Dendritic cell treated with granulocyte-macrophage colony-stimulating factor and Interleukin-4, amounts not matched to agents 40 ng/mL and 50 ng/mL, for 4 days (primary cell): ENCODE measurements around the gene NUP98.

Source experiments
- H3K27ac Mint-ChIP-seq: one replicate; pipeline ENCODE4 v1.8.0; 2022; ENCODE audit warnings: mild to moderate bottlenecking, mixed read lengths
- H3K27me3 Mint-ChIP-seq: one replicate; pipeline ENCODE4 v1.8.0; 2022; ENCODE audit warnings: mild to moderate bottlenecking, mixed read lengths
- H3K36me3 Mint-ChIP-seq: one replicate; pipeline ENCODE4 v1.8.0; 2022; ENCODE audit warnings: low read depth, mixed read lengths
- H3K4me1 Mint-ChIP-seq: one replicate; pipeline ENCODE4 v1.8.0; 2022; ENCODE audit warnings: low read depth, mixed read lengths
- H3K4me3 Mint-ChIP-seq: one replicate; pipeline ENCODE4 v1.8.0; 2022; ENCODE audit warnings: mild to moderate bottlenecking, moderate library complexity, mixed read lengths
- H3K9me3 Mint-ChIP-seq: one replicate; pipeline ENCODE4 v1.8.0; 2022; ENCODE audit warnings: mixed read lengths
- intact Hi-C: fragments of 100-400 bp; cut with micrococcal nuclease; formaldehyde crosslinking; loops from one replicate; pipeline ENCODE4 v1.15.0; 2022

NUP98 gene

DNA sequence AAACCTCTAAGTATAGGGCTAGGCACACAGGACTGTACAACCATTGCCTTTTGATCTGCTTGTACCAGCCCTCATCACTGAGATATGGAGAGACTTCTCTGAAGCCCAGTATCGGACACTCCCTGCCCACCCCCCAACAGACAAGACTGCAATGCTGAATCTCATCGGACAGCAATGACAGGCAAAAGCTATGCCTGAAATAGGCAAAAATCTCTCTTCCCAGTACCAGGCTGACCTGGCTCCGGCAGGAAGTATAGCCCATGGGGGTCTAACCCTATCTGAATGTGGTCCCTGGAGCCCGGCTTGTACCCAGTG is 37.0 kb upstream of the NUP98 start:
- Mint-ChIP-seq H3K4me3 (peak overlapping the region; percentile 66), H3K9me3 (no peaks in the 10 kb centered on the region), H3K36me3 (peaks cover 95% of the 10 kb centered on the region), H3K4me1 (peaks cover 100% of the 10 kb centered on the region), H3K27me3 (no peaks in the 10 kb centered on the region), H3K27ac (peak overlapping the region; percentile 100)
- intact Hi-C loops: no loop called here

DNA sequence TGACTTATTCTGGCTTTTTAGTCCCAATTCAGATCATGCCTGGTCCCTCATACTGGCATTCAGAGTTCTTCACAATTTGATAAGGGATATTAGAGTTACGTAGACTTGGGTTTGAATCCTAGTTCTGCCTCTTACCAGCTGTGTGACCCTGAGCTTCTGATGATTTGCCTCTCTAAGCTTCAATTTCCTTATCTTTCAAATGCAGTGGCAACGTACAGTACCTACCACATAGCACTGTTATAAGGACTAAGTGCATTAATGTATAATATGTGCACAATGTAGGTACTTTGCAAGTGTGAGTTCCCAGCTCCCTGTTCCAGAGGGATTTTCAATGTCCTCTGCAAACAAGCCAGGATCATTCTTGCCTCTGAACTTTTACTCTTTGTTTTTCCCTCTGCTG is 36.1 kb upstream of the NUP98 start:
- intact Hi-C loops: no loop called here
- Mint-ChIP-seq H3K36me3 (peaks cover 93% of the 10 kb centered on the region), H3K27me3 (no peaks in the 10 kb centered on the region), H3K4me1 (peaks cover 97% of the 10 kb centered on the region), H3K27ac (peak overlapping the region; percentile 100), H3K9me3 (no peaks in the 10 kb centered on the region), H3K4me3 (no peak overlapping the region)

GRCh38 chr11:3832816-3833215 is 35.5 kb upstream of the NUP98 start:
- peaks cover 92% of the 10 kb centered on the region for H3K36me3 Mint-ChIP-seq
- intact Hi-C loops: no loop called here
- H3K4me3 Mint-ChIP-seq: no peak overlapping the region
- H3K9me3 Mint-ChIP-seq: no peaks in the 10 kb centered on the region
- H3K4me1 Mint-ChIP-seq: peaks cover 95% of the 10 kb centered on the region
- no peaks in the 10 kb centered on the region for H3K27me3 Mint-ChIP-seq
- H3K27ac Mint-ChIP-seq: peak overlapping the region; percentile 100

- Mint-ChIP-seq H3K4me1 (peaks cover 95% of the 10 kb centered on the region), H3K27me3 (no peaks in the 10 kb centered on the region), H3K36me3 (peaks cover 96% of the 10 kb centered on the region), H3K9me3 (no peaks in the 10 kb centered on the region), H3K27ac (peak overlapping the region; percentile 100), H3K4me3 (peak overlapping the region; percentile 28)
- intact Hi-C loops: no loop called here
Observed at GRCh38 chr11:3831378-3832239, 34.3 kb upstream of the NUP98 start.

GRCh38 chr11:3830730-3831129 is 33.4 kb upstream of the NUP98 start:
- no peaks in the 10 kb centered on the region for H3K27me3 Mint-ChIP-seq
- peak overlapping the region; percentile 53 for H3K4me3 Mint-ChIP-seq
- no peaks in the 10 kb centered on the region for H3K9me3 Mint-ChIP-seq
- intact Hi-C loops: no loop called here
- H3K4me1 Mint-ChIP-seq: peaks cover 95% of the 10 kb centered on the region
- H3K36me3 Mint-ChIP-seq: peaks cover 96% of the 10 kb centered on the region
- peak overlapping the region; percentile 100 for H3K27ac Mint-ChIP-seq

DNA sequence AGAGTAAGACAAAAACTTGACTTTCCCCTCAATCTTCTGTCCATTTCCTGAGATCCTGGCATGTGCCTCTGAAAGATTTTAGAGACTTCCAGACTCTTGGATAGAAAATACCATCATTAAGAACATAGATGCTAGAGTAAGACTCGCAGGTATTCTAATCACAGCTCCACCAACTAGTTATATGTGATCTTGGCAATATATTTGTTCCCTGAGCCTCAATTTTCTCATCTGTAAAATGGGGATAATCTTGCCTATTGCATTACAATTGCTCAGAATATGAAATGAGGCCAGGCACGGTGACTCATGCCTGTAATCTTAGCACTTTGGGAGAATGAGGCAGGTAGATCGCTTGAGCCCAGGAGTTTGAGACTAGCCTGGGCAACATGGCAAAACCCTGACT is 32.7 kb upstream of the NUP98 start:
- H3K36me3 Mint-ChIP-seq: peaks cover 96% of the 10 kb centered on the region
- no peak overlapping the region for H3K4me3 Mint-ChIP-seq

DNA sequence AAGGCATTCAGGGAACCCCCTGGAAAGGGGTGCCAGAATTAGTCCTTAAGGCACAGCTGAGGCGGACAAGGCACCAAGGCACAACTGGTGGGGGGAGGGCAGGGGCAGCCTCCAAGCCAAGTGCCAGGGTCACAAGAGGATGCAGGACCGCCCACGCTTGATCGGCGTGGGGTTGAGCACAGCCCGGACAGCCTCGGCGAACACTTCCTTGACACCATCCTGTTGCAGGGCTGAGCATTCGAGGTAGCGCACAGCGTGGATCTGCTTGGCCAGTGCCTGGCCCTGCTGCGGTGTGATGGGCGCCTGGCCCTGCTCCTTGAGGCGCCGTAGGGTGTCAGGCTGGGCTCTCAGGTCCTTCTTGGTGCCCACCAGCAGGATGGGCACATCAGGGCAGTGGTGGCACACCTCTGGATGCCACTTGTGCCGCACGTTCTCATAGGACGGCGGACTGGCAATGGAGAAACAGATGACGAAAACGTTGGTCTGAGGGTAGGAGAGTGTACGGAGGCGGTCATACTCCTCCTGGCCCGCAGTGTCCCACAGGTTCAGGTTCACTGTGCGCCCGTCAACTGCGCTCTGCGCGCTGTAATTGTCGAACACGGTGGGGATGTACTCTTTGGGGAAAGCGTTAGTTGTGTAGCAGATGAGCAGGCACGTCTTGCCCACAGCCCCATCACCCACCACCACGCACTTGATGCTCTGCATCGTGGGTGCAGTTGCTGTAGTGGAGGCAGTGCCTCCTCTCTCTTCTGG is 30.3 kb upstream of the NUP98 start:
- H3K36me3 Mint-ChIP-seq: peaks cover 90% of the 10 kb centered on the region
- H3K27ac Mint-ChIP-seq: no peak overlapping the region
- H3K27me3 Mint-ChIP-seq: no peaks in the 10 kb centered on the region
- no peak overlapping the region for H3K4me3 Mint-ChIP-seq
- peaks cover 95% of the 10 kb centered on the region for H3K4me1 Mint-ChIP-seq
- H3K9me3 Mint-ChIP-seq: no peaks in the 10 kb centered on the region
- intact Hi-C loops: no loop called here

More for the DNA sequence above, 32.7 kb upstream of the NUP98 start:
- H3K27ac Mint-ChIP-seq: peak overlapping the region; percentile 100
- no peaks in the 10 kb centered on the region for H3K27me3 Mint-ChIP-seq
- intact Hi-C loops: no loop called here
- H3K9me3 Mint-ChIP-seq: no peaks in the 10 kb centered on the region
- H3K4me1 Mint-ChIP-seq: peaks cover 95% of the 10 kb centered on the region

DNA sequence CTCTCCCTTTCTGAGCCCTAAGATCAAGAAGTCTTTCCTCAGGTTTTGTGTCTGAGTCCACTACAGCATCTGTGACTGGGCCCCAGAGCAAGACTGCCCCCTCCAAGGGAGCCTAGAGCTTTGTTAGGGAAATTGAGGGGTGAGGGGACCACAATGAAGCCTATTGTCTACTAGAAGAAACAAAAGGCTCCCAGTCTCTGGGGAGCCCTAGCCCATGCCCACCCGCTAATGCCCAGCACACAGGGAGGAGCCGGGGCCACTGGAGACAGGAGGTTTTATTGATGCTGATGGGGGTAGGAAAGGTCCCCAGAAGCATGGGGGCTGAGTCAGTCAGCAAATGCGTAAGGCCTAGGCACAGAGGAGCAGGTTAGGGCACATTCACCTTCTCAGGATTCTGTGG is 29.4 kb upstream of the NUP98 start:
- Mint-ChIP-seq H3K4me1 (peaks cover 86% of the 10 kb centered on the region), H3K36me3 (peaks cover 82% of the 10 kb centered on the region), H3K4me3 (no peak overlapping the region), H3K27me3 (no peaks in the 10 kb centered on the region), H3K9me3 (no peaks in the 10 kb centered on the region), H3K27ac (peak overlapping the region; percentile 19)
- intact Hi-C loops: no loop called here

- Mint-ChIP-seq H3K9me3 (no peaks in the 10 kb centered on the region), H3K27ac (peak overlapping the region; percentile 77), H3K4me1 (peaks cover 75% of the 10 kb centered on the region), H3K36me3 (peaks cover 71% of the 10 kb centered on the region), H3K27me3 (no peaks in the 10 kb centered on the region), H3K4me3 (no peak overlapping the region)
- intact Hi-C loops: loop anchor here (2.0 kb wide), 1 partner anchor 15 kb away; the partner anchor contains the start of gene RHOG
Observed at GRCh38 chr11:3825473-3826154, 28.3 kb upstream of the NUP98 start.

GRCh38 chr11:3824714-3825472 is 27.5 kb upstream of the NUP98 start:
- intact Hi-C loops: loop anchor here (2.0 kb wide), 1 partner anchor 16 kb away; the partner anchor contains the start of gene RHOG
- peaks cover 70% of the 10 kb centered on the region for H3K4me1 Mint-ChIP-seq
- no peaks in the 10 kb centered on the region for H3K27me3 Mint-ChIP-seq
- no peak overlapping the region for H3K4me3 Mint-ChIP-seq
- peak overlapping the region; percentile 77 for H3K27ac Mint-ChIP-seq
- peaks cover 64% of the 10 kb centered on the region for H3K36me3 Mint-ChIP-seq
- no peaks in the 10 kb centered on the region for H3K9me3 Mint-ChIP-seq

DNA sequence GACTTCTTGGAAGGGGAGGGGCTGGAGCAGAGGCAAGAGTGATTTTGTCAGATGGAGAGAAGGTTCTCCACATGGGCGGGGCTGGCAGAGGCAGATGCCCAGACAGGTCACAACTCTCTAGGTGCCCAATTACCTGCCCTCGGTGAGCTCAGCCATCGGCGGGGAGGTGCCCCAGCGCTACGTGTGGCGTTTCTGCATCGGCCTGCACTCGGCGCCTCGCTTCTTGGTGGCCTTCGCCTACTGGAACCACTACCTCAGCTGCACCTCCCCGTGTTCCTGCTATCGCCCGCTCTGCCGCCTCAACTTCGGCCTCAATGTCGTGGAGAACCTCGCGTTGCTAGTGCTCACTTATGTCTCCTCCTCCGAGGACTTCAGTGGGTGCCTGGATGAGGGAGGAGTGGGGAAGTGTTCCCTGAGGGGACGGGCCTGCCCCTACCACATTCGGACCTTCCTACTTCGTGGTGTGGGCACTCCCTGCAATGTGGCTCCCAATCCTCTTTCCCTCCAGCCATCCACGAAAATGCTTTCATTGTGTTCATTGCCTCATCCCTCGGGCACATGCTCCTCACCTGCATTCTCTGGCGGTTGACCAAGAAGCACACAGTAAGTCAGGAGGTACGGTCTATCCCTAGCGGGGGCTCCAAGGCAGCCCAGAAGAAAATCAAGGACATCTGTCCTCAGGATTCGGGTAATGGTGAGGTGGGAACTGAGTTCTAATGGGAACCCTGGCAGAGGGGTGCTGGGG is 26.6 kb upstream of the NUP98 start:
- H3K27ac Mint-ChIP-seq: peak overlapping the region; percentile 77
- H3K27me3 Mint-ChIP-seq: no peaks in the 10 kb centered on the region
- intact Hi-C loops: loop anchor here (2.0 kb wide), 1 partner anchor 17 kb away; the partner anchor contains the start of gene RHOG
- peaks cover 66% of the 10 kb centered on the region for H3K4me1 Mint-ChIP-seq
- H3K4me3 Mint-ChIP-seq: no peak overlapping the region
- no peaks in the 10 kb centered on the region for H3K9me3 Mint-ChIP-seq
- peaks cover 54% of the 10 kb centered on the region for H3K36me3 Mint-ChIP-seq

DNA sequence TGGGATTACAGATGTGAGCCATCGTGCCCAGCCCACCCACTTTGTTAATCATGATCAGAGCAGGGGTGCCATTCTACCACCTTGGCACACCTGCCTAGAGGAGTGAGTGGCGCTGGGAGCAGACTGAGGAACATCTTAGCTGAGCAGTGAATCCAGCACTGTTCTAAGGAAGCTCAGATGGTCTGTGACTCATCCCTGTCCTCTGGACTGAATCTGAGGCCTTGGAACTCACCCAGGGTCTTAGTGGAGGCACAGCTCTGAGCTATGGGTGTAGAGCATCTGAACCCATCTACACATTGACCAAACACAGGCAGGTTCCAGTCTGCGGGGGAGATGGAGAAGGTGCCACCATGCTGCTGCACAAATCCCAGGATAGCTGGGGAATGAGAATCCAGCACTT is 25.9 kb upstream of the NUP98 start:
- H3K36me3 Mint-ChIP-seq: peaks cover 51% of the 10 kb centered on the region
- no peaks in the 10 kb centered on the region for H3K27me3 Mint-ChIP-seq
- peak overlapping the region; percentile 21 for H3K27ac Mint-ChIP-seq
- H3K4me1 Mint-ChIP-seq: peaks cover 64% of the 10 kb centered on the region
- no peak overlapping the region for H3K4me3 Mint-ChIP-seq
- H3K9me3 Mint-ChIP-seq: no peaks in the 10 kb centered on the region
- intact Hi-C loops: no loop called here

- H3K27ac Mint-ChIP-seq: no peak overlapping the region
- H3K4me1 Mint-ChIP-seq: peaks cover 58% of the 10 kb centered on the region
- H3K36me3 Mint-ChIP-seq: peaks cover 41% of the 10 kb centered on the region
- H3K9me3 Mint-ChIP-seq: no peaks in the 10 kb centered on the region
- intact Hi-C loops: no loop called here
- H3K27me3 Mint-ChIP-seq: no peaks in the 10 kb centered on the region
- no peak overlapping the region for H3K4me3 Mint-ChIP-seq
Observed at GRCh38 chr11:3822312-3822711, 25.0 kb upstream of the NUP98 start.
